HG02840 (cell line): Measurements from ENCODE around the gene CSMD2.

Source experiments
- ATAC-seq: cut with Tn5 transposase; IDR thresholded peaks from one replicate; pipeline ENCODE4 v1.9.1; 2021; ENCODE audit warnings: mild to moderate bottlenecking, moderate library complexity, moderate number of reproducible peaks; ENCODE audit not compliant: unreplicated experiment, low FRiP score

Gene CSMD2

GRCh38 chr1:33972676-33973395 lies 192.2 kb downstream of the CSMD2 start:
- ATAC-seq = no peak

- ATAC-seq = no peak
Measured at GRCh38 chr1:33971913-33972312, 193.1 kb downstream of the CSMD2 start.

- no peak for ATAC-seq
Measured at GRCh38 chr1:33971018-33971710, 193.9 kb downstream of the CSMD2 start.

GRCh38 chr1:33970148-33970825 lies 194.7 kb downstream of the CSMD2 start:
- no peak for ATAC-seq

- ATAC-seq = no peak
Measured at GRCh38 chr1:33966346-33967141, 198.5 kb downstream of the CSMD2 start.

- ATAC-seq = no peak
Measured at GRCh38 chr1:33965086-33965485, 199.9 kb downstream of the CSMD2 start.

GRCh38 chr1:33962061-33962460 lies 203.0 kb downstream of the CSMD2 start:
- no peak for ATAC-seq

GRCh38 chr1:33960188-33960895 lies 204.7 kb downstream of the CSMD2 start:
- no peak for ATAC-seq

GRCh38 chr1:33957854-33958253 lies 207.2 kb downstream of the CSMD2 start:
- ATAC-seq = no peak

- ATAC-seq = no peak
Measured at GRCh38 chr1:33955096-33955495, 209.9 kb downstream of the CSMD2 start.

- ATAC-seq = no peak
Measured at GRCh38 chr1:33949570-33949969, 215.5 kb downstream of the CSMD2 start.

- no peak for ATAC-seq
Measured at GRCh38 chr1:33948291-33948690, 216.7 kb downstream of the CSMD2 start.

GRCh38 chr1:33946836-33947235 lies 218.2 kb downstream of the CSMD2 start:
- ATAC-seq = no peak

- no peak for ATAC-seq
Measured at GRCh38 chr1:33944846-33945245, 220.2 kb downstream of the CSMD2 start.

- ATAC-seq = no peak
Measured at GRCh38 chr1:33943978-33944377, 221.1 kb downstream of the CSMD2 start.

- no peak for ATAC-seq
Measured at GRCh38 chr1:33932871-33933270, 232.2 kb downstream of the CSMD2 start.

GRCh38 chr1:33931111-33931475 lies 233.9 kb downstream of the CSMD2 start:
- ATAC-seq = no peak

- no peak for ATAC-seq
Measured at GRCh38 chr1:33930346-33931110, 234.5 kb downstream of the CSMD2 start.

GRCh38 chr1:33928251-33928650 lies 236.8 kb downstream of the CSMD2 start:
- no peak for ATAC-seq
